K562 (cell line): ENCODE data around the gene AQP6. TPM values are rescaled to one million over a fixed set of nuclear protein-coding genes. Genes with fewer than 3 reads are reported as not detected.

Experiments used
- ATAC-seq: fragments of 200-7000 bp; cut with Tn5 transposase; 3 replicates; pipeline ENCODE4 v1.9.1; 2020; ENCODE audit warnings: moderate library complexity
- BruUV-seq: library from RNA; stranded (reverse); fragments of 400-500 nt; replicated peaks from 2 replicates; lab custom pipeline; 2021; lab: Mats Ljungman, UMichigan
- CTCF ChIA-PET: fragments of 300-600 bp; formaldehyde crosslinking; extraction: SDS; loops from one replicate; lab custom pipeline; 2021; ENCODE audit warnings: low intra/inter-chr PET ratio; lab: Yijun Ruan, JAX
- POLR2A ChIA-PET: fragments of 300-600, 350-650 bp; sonication (Branson Sonifier 250); formaldehyde crosslinking; extraction: SDS; loops from one replicate; lab custom pipeline; 2021; ENCODE audit warnings: antibody characterized with exemption, inconsistent platforms; lab: Yijun Ruan, JAX
- DNase-seq, 4 experiments: peaks; one replicate each; pipeline versions ENCODE4 v3.0.0 to v3.0.0-alpha.2; 2011 to 2018; ENCODE audit warnings: low spot score in 3 of 4, mixed read lengths in 3 of 4; ENCODE audit errors: extremely low read depth in 1 of 4
- FAIRE-seq: peaks from 2 replicates; lab custom pipeline; 2011; peaks lifted over from hg19 to GRCh38; lab: Jason Lieb, UNC
- H2AFZ ChIP-seq: 2 replicates; pipeline ENCODE4 v1.6.0; 2011; ENCODE audit warnings: low read depth, low read length, control low read depth, inconsistent platforms
- H3K27ac ChIP-seq: fragments of 200-600 bp; 3 replicates; pipeline ENCODE4 v1.8.0; 2011; ENCODE audit warnings: low read depth, mild to moderate bottlenecking, control low read depth, inconsistent platforms, low read length, moderate library complexity, mixed read lengths; ENCODE audit errors: extremely low read depth
- H3K27me3 ChIP-seq, 2 experiments: fragments of 300-600 bp in 1 of 2; 2 replicates in 1 of 2; 3 replicates in 1 of 2; pipeline versions ENCODE4 v1.6.0 to v1.8.0; 2011; ENCODE audit warnings: inconsistent platforms in 2 of 2, low read length in 2 of 2, mild to moderate bottlenecking in 1 of 2, mixed read lengths in 1 of 2, moderate library complexity in 1 of 2; ENCODE audit not compliant: control insufficient read depth in 2 of 2, insufficient read depth in 2 of 2
- H3K36me3 ChIP-seq: fragments of 300-600 bp; 3 replicates; pipeline ENCODE4 v1.8.0; 2011; ENCODE audit warnings: mild to moderate bottlenecking, low read length, inconsistent platforms; ENCODE audit not compliant: control insufficient read depth, insufficient read depth
- H3K4me1 ChIP-seq, 2 experiments: fragments of 200-600 bp in 1 of 2; replicated peaks in 1 of 2; 2 replicates in 1 of 2; 3 replicates in 1 of 2; pipeline versions ENCODE4 v1.5.1 to v1.8.0; 2011; ENCODE audit warnings: inconsistent platforms in 2 of 2, low read length in 2 of 2, mild to moderate bottlenecking in 1 of 2, mixed read lengths in 1 of 2, moderate library complexity in 1 of 2; ENCODE audit not compliant: control insufficient read depth in 2 of 2, insufficient read depth in 2 of 2
- H3K4me2 ChIP-seq: 2 replicates; pipeline ENCODE4 v1.6.1; 2011; ENCODE audit warnings: low read length, control low read depth, inconsistent platforms, mixed read lengths; ENCODE audit not compliant: insufficient read depth
- H3K4me3 ChIP-seq: fragments of 200-600 bp; sonication (generic), shearing (Covaris generic); 2 replicates; pipeline ENCODE4 v1.5.1; 2016; ENCODE audit warnings: control low read depth, inconsistent platforms
- H3K79me2 ChIP-seq: fragments of 200-600 bp; 3 replicates; pipeline ENCODE4 v1.8.0; 2011; ENCODE audit warnings: low read length, inconsistent platforms; ENCODE audit not compliant: control insufficient read depth, insufficient read depth
- H3K9ac ChIP-seq, 2 experiments: 2 replicates each; pipeline versions ENCODE4 v1.6.0 to v1.6.1; 2011; ENCODE audit warnings: low read depth in 2 of 2, low read length in 2 of 2, control low read depth in 1 of 2, inconsistent platforms in 1 of 2, mild to moderate bottlenecking in 1 of 2, mixed read lengths in 1 of 2; ENCODE audit not compliant: insufficient read depth in 1 of 2
- H3K9me1 ChIP-seq: one replicate; pipeline ENCODE4 v1.6.0; 2011; ENCODE audit warnings: inconsistent platforms, mild to moderate bottlenecking, low read length, moderate library complexity; ENCODE audit not compliant: control insufficient read depth, insufficient read depth
- H3K9me3 ChIP-seq: replicated peaks from 2 replicates; pipeline ENCODE4 v1.5.1; 2011; ENCODE audit warnings: low read depth, low read length, inconsistent platforms; ENCODE audit not compliant: control insufficient read depth, insufficient read depth
- H4K20me1 ChIP-seq: replicated peaks from 2 replicates; pipeline ENCODE4 v1.6.1; 2011; ENCODE audit warnings: low read length, inconsistent platforms, mixed read lengths; ENCODE audit not compliant: control insufficient read depth, insufficient read depth
- ETV5 ChIP-seq: sonication (generic); formaldehyde crosslinking; IDR thresholded peaks from 2 replicates; pipeline ENCODE4 v1.4.0; 2020; ENCODE audit warnings: low read depth, mild to moderate bottlenecking, missing genetic modification reagents
- KLF10 ChIP-seq: fragments of 250-450 bp; sonication (Bioruptor Pico); IDR thresholded peaks from 2 replicates; pipeline ENCODE4 v1.6.1; 2021; ENCODE audit warnings: matching md5 sums
- MAZ ChIP-seq, 2 experiments: fragments of 450-650 bp in 1 of 2; sonication (generic) in 1 of 2; formaldehyde crosslinking; IDR thresholded peaks in 1 of 2; conservative IDR thresholded peaks in 1 of 2; 2 replicates each; pipeline versions ENCODE4 v1.4.0 to v1.5.0; 2020; ENCODE audit warnings: mild to moderate bottlenecking in 1 of 2, missing genetic modification reagents in 1 of 2
- PHF8 ChIP-seq: fragments of 200-600 bp; sonication (generic); IDR thresholded peaks from 2 replicates; pipeline ENCODE4 v1.6.1; 2012; ENCODE audit warnings: mixed run types, mild to moderate bottlenecking, inconsistent platforms, low read length, moderate library complexity, borderline replicate concordance
- ZNF436 ChIP-seq: fragments of 250-450, 450-650 bp; sonication (Bioruptor Pico); formaldehyde crosslinking; IDR thresholded peaks from 2 replicates; pipeline ENCODE4 v1.7.0; 2020; ENCODE audit warnings: mild to moderate bottlenecking
- WGBS: fragments of 100-300 bp; shearing (Covaris generic); methylation state at CpG from one replicate; pipeline ENCODE4 v1.1.6; 2016; ENCODE audit warnings: low coverage, mixed read lengths; ENCODE audit not compliant: insufficient coverage; ENCODE audit errors: missing lambda C conversion rate; 5-methylcytosine and 5-hydroxymethylcytosine counted together
- in situ Hi-C: fragments of 300-500 bp; cut with MboI; formaldehyde crosslinking; loops from 4 replicates; pipeline ENCODE4 v1.15.0; 2018; ENCODE audit warnings: inconsistent platforms, mixed read lengths
- intact Hi-C: fragments of 100-400 bp; cut with micrococcal nuclease; formaldehyde crosslinking; loops from 2 replicates; pipeline ENCODE4 v1.14.2; 2022
- polyA plus RNA-seq, 8 experiments: library from polyadenylated mRNA; depleted of rRNA in 4 of 8; stranded (reverse) in 5 of 8; unstranded in 3 of 8; fragments of >200 nt; fragmentation: Nextera tagmentation in 2 of 8; fragmentation: Illumina TruSeq in 1 of 8; extraction: Ambion mirVana in 2 of 8; extraction: Trizol in 1 of 8; gene quantifications; 2 replicates each; pipeline versions ENCODE4 v1.2.1 to v1.2.3, GENCODE V29; 2011 to 2014; ENCODE audit warnings: inconsistent platforms in 1 of 8, missing spikeins in 1 of 8
- total RNA-seq, 7 experiments: library from RNA; depleted of rRNA in 6 of 7; stranded (reverse); fragments of >200 nt in 6 of 7; fragmentation: Illumina TruSeq in 2 of 7; extraction: Trizol in 2 of 7; gene quantifications; 2 replicates each; pipeline versions ENCODE4 v1.2.1 to v1.2.3, GENCODE V29; 2011 to 2021; ENCODE audit warnings: low replicate concordance in 1 of 7
- TF ChIP-seq, protein P1 (sequence below): fragments of 250-450 bp; sonication (Bioruptor Pico); IDR thresholded peaks from 2 replicates; pipeline ENCODE4 v1.8.0; 2022; ENCODE audit warnings: moderate library complexity, mild to moderate bottlenecking, inconsistent platforms
- TF ChIP-seq, protein P2 (sequence below): IDR thresholded peaks from 2 replicates; pipeline ENCODE4 v1.6.1; 2016; ENCODE audit warnings: missing genetic modification characterization, missing compliant biosample characterization
- TF ChIP-seq, protein P3 (sequence below): fragments of 250-450 bp; sonication (Bioruptor Pico); IDR thresholded peaks from 2 replicates; pipeline ENCODE4 v1.5.0; 2021; ENCODE audit warnings: mild to moderate bottlenecking, borderline replicate concordance
- TF ChIP-seq, protein P4 (sequence below): fragments of 450-650 bp; IDR thresholded peaks from 2 replicates; pipeline ENCODE4 v1.6.1; 2016; ENCODE audit warnings: missing biosample characterization, missing genetic modification characterization

Gene AQP6
- total and polyA plus RNA-seq, 9 of the 15 experiments (the other 6 are each of a cell fraction or from before 2014, with no cell fraction given): 0.05 to 0.12 TPM; not detected in 7

DNA sequence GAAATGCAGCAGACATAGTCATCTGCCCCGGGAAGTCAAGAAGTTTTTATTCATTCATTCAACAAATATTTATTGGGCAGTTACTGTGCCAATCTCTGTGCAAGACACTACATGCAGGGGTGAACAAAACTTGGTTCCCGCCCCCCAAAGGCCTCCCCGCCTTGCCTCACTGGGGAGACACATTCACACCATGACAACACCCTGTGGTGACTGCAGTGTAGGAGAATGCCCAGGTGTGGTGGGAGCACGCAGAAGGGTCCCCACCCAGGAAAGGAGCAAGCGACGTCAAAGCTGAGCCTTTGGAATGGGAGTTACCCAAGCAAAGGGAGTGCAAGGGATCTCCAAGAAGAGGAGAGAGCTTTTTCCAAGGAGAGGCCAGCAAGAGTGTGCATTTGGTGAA is 1.6 kb upstream of the AQP6 start:
- WGBS: 3% methylated on average over 6 of the region's 6 CpGs
- H3K9ac ChIP-seq: no peak overlapping the region
- no peak overlapping the region for H3K27ac ChIP-seq
- H3K4me3 ChIP-seq: no peak overlapping the region
- no peaks in the 10 kb centered on the region for H3K36me3 ChIP-seq
- ChIA-PET POLR2A (no interaction called here), CTCF (interaction anchor here (0.6 kb wide), 1 partner anchor 12 kb away, joined by 5 read pairs; no protein-coding TSS in a partner anchor)
- FAIRE-seq (no peak), ATAC-seq (no peak), DNase-seq (no peak)
- H3K4me1 ChIP-seq: peaks cover 11 to 51% of the 10 kb centered on the region in 2 experiments; a peak in 4 of 5 replicates
- no peak overlapping the region for H2AFZ ChIP-seq
- in situ Hi-C loops: loop anchor here (5.0 kb wide), 1 partner anchor 96 kb away; no protein-coding TSS in a partner anchor
- no peak overlapping the region for H3K4me2 ChIP-seq
- no peaks in the 10 kb centered on the region for H3K79me2 ChIP-seq
- no peaks in the 10 kb centered on the region for H3K9me1 ChIP-seq
- peaks cover 18% of the 10 kb centered on the region for H4K20me1 ChIP-seq
- no TSS peak for BruUV-seq
- no peaks in the 10 kb centered on the region for H3K9me3 ChIP-seq
- intact Hi-C loops: no loop called here
- H3K27me3 ChIP-seq: peaks cover 28 to 68% of the 10 kb centered on the region in 2 experiments; a peak in 4 of 5 replicates
- TF ChIP-seq, protein P1, sequence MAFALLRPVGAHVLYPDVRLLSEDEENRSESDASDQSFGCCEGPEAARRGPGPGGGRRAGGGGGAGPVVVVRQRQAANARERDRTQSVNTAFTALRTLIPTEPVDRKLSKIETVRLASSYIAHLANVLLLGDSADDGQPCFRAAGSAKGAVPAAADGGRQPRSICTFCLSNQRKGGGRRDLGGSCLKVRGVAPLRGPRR (CRISPR knock-in tag): no peak
- TF ChIP-seq, protein P2, sequence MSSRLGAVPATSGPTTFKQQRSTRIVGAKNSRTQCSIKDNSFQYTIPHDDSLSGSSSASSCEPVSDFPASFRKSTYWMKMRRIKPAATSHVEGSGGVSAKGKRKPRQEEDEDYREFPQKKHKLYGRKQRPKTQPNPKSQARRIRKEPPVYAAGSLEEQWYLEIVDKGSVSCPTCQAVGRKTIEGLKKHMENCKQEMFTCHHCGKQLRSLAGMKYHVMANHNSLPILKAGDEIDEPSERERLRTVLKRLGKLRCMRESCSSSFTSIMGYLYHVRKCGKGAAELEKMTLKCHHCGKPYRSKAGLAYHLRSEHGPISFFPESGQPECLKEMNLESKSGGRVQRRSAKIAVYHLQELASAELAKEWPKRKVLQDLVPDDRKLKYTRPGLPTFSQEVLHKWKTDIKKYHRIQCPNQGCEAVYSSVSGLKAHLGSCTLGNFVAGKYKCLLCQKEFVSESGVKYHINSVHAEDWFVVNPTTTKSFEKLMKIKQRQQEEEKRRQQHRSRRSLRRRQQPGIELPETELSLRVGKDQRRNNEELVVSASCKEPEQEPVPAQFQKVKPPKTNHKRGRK (tag): no peak
- no peak for TF ChIP-seq ZNF436
- TF ChIP-seq ETV5: no peak
- TF ChIP-seq, protein P3, sequence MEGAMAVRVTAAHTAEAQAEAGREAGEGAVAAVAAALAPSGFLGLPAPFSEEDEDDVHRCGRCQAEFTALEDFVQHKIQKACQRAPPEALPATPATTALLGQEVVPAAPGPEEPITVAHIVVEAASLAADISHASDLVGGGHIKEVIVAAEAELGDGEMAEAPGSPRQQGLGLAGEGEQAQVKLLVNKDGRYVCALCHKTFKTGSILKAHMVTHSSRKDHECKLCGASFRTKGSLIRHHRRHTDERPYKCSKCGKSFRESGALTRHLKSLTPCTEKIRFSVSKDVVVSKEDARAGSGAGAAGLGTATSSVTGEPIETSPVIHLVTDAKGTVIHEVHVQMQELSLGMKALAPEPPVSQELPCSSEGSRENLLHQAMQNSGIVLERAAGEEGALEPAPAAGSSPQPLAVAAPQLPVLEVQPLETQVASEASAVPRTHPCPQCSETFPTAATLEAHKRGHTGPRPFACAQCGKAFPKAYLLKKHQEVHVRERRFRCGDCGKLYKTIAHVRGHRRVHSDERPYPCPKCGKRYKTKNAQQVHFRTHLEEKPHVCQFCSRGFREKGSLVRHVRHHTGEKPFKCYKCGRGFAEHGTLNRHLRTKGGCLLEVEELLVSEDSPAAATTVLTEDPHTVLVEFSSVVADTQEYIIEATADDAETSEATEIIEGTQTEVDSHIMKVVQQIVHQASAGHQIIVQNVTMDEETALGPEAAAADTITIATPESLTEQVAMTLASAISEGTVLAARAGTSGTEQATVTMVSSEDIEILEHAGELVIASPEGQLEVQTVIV (CRISPR knock-in tag): no peak
- TF ChIP-seq MAZ (CRISPR knock-in tag; conservative IDR thresholded peaks at IDR 0.05 in 1 of 2, IDR thresholded peaks at IDR 0.05 in 1 of 2): no peak
- TF ChIP-seq PHF8: no peak
- TF ChIP-seq, protein P4, sequence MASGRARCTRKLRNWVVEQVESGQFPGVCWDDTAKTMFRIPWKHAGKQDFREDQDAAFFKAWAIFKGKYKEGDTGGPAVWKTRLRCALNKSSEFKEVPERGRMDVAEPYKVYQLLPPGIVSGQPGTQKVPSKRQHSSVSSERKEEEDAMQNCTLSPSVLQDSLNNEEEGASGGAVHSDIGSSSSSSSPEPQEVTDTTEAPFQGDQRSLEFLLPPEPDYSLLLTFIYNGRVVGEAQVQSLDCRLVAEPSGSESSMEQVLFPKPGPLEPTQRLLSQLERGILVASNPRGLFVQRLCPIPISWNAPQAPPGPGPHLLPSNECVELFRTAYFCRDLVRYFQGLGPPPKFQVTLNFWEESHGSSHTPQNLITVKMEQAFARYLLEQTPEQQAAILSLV (tag): no peak
- no peak for TF ChIP-seq KLF10 (CRISPR knock-in tag)
